G401.6 (cell line): Measurements from ENCODE around the gene CLECL1.
"Not testable (repeated sequence)": the region's sequence is repeated elsewhere in the genome, so short reads cannot be mapped to it uniquely, and the experiment has no call there.

Source experiments
- FAIRE-seq: peaks from 2 replicates; lab custom pipeline; 2012; peaks lifted over from hg19 to GRCh38; lab: Jason Lieb, UNC

The CLECL1 gene

GRCh38 chr12:9694241-9694640 lies 38.7 kb downstream of the CLECL1 start:
- FAIRE-seq = no peak

GRCh38 chr12:9692909-9693308 lies 40.0 kb downstream of the CLECL1 start:
- no peak for FAIRE-seq

GRCh38 chr12:9687228-9687627 lies 45.7 kb downstream of the CLECL1 start:
- FAIRE-seq = no peak

GRCh38 chr12:9685915-9686314 lies 47.0 kb downstream of the CLECL1 start:
- FAIRE-seq = no peak

GRCh38 chr12:9685366-9685765 lies 47.5 kb downstream of the CLECL1 start:
- FAIRE-seq = not testable (repeated sequence)

- peak; percentile 40 for FAIRE-seq
These were observed 49.9 kb downstream of the CLECL1 start for GRCh38 chr12:9682949-9683348.

- not testable (repeated sequence) for FAIRE-seq
These were observed 50.4 kb downstream of the CLECL1 start for GRCh38 chr12:9682508-9682907.

GRCh38 chr12:9674226-9674590 lies 58.7 kb downstream of the CLECL1 start:
- no peak for FAIRE-seq

- FAIRE-seq = no peak
These were observed 59.3 kb downstream of the CLECL1 start for GRCh38 chr12:9673404-9674225.
